B cell (primary cell): ENCODE results near the gene ALDH4A1. TPM values are rescaled to one million over a fixed set of nuclear protein-coding genes. Genes with fewer than 3 reads are reported as not detected.

Experiments
- ATAC-seq: fragments of 200-7000 bp; cut with Tn5 transposase; one replicate; pipeline ENCODE4 v1.10.0; 2021; ENCODE audit warnings: low read depth, mild to moderate bottlenecking, moderate number of reproducible peaks, moderate library complexity
- CTCF ChIA-PET: fragments of 350-600 bp; sonication (Branson Sonifier 250); formaldehyde crosslinking; loops from one replicate; lab custom pipeline; 2021; ENCODE audit warnings: antibody characterized with exemption, inconsistent platforms; lab: Charles Lee
- POLR2A ChIA-PET: fragments of 350-600 bp; sonication (Branson Sonifier 250); formaldehyde crosslinking; loops from one replicate; lab custom pipeline; 2021; ENCODE audit warnings: antibody characterized with exemption; lab: Charles Lee
- DNase-seq: peaks from one replicate; pipeline ENCODE4 v3.0.0; 2013
- H2AFZ ChIP-seq: 2 replicates; pipeline ENCODE4 v1.6.1; 2012; ENCODE audit warnings: mild to moderate bottlenecking, low read depth, low read length; ENCODE audit not compliant: insufficient read depth, poor library complexity, severe bottlenecking
- H3K27ac ChIP-seq, 2 donors: 1 replicate in 1 of 2; 2 replicates in 1 of 2; pipeline ENCODE4 v1.5.1; 2012 to 2013; ENCODE audit warnings: low read length in 2 of 2, mild to moderate bottlenecking in 2 of 2, moderate library complexity in 1 of 2
- H3K27me3 ChIP-seq, 4 experiments: fragments of 200-600 bp in 1 of 4; sonication (generic) in 1 of 4; replicated peaks in 1 of 4; 1 replicate in 2 of 4; 2 replicates in 2 of 4; pipeline versions ENCODE4 v1.6.1 to v1.7.0; 2013 to 2016; ENCODE audit warnings: low read length in 3 of 4, mild to moderate bottlenecking in 2 of 4, mixed read lengths in 1 of 4, moderate library complexity in 1 of 4; ENCODE audit not compliant: insufficient read depth in 4 of 4, control insufficient read depth in 3 of 4; ENCODE audit errors: control extremely low read depth in 1 of 4
- H3K36me3 ChIP-seq, 2 experiments: replicated peaks in 1 of 2; 1 replicate in 1 of 2; 2 replicates in 1 of 2; pipeline versions ENCODE4 v1.6.1 to v1.7.1; 2013; ENCODE audit warnings: low read length in 1 of 2; ENCODE audit not compliant: insufficient read depth in 2 of 2, control insufficient read depth in 1 of 2; ENCODE audit errors: control extremely low read depth in 1 of 2, extremely low read depth in 1 of 2
- H3K4me1 ChIP-seq, 2 donors: fragments of 200-600 bp in 1 of 2; sonication (generic) in 1 of 2; 1 replicate in 1 of 2; 2 replicates in 1 of 2; pipeline versions ENCODE4 v1.5.1 to v1.6.1; 2013 to 2017; ENCODE audit warnings: low read length in 2 of 2; ENCODE audit not compliant: control insufficient read depth in 2 of 2, insufficient read depth in 2 of 2
- H3K4me2 ChIP-seq: replicated peaks from 2 replicates; pipeline ENCODE3; 2012; ENCODE audit warnings: mild to moderate bottlenecking, low read depth, low read length; ENCODE audit not compliant: poor library complexity, severe bottlenecking
- H3K4me3 ChIP-seq, 5 experiments: fragments of 200-600 bp in 1 of 5; sonication (generic) in 1 of 5; 1 replicate in 3 of 5; 2 replicates in 2 of 5; pipeline versions ENCODE4 v1.5.1 to v1.7.0; 2011 to 2016; ENCODE audit warnings: low read length in 4 of 5, mild to moderate bottlenecking in 4 of 5, low read depth in 2 of 5, control low read depth in 1 of 5, moderate library complexity in 1 of 5; ENCODE audit not compliant: insufficient read depth in 1 of 5; ENCODE audit errors: control extremely low read depth in 1 of 5, extremely low read depth in 1 of 5
- H3K79me2 ChIP-seq: fragments of 200-600 bp; sonication (generic); one replicate; pipeline ENCODE4 v1.6.0; 2016; ENCODE audit warnings: low read length; ENCODE audit not compliant: control insufficient read depth, insufficient read depth
- H3K9ac ChIP-seq: fragments of 200-600 bp; sonication (generic); 2 replicates; pipeline ENCODE4 v1.6.1; 2017; ENCODE audit warnings: mild to moderate bottlenecking, low read length, moderate library complexity
- H3K9me3 ChIP-seq, 3 donors: one replicate each; pipeline versions ENCODE4 v1.6.1 to v1.7.1; 2013; ENCODE audit warnings: low read length in 2 of 3; ENCODE audit not compliant: control insufficient read depth in 2 of 3, insufficient read depth in 1 of 3; ENCODE audit errors: control extremely low read depth in 1 of 3
- H4K20me1 ChIP-seq: 2 replicates; pipeline ENCODE4 v1.6.0; 2012; ENCODE audit warnings: mild to moderate bottlenecking, low read length; ENCODE audit not compliant: insufficient read depth, control insufficient read depth, poor library complexity, severe bottlenecking
- H3K27ac Mint-ChIP-seq: one replicate; pipeline ENCODE4 v1.8.0; 2021; ENCODE audit warnings: mixed read lengths
- H3K27me3 Mint-ChIP-seq: one replicate; pipeline ENCODE4 v1.8.0; 2021; ENCODE audit warnings: mixed read lengths
- H3K4me1 Mint-ChIP-seq: one replicate; pipeline ENCODE4 v1.8.0; 2021; ENCODE audit warnings: mixed read lengths
- H3K4me3 Mint-ChIP-seq: one replicate; pipeline ENCODE4 v1.8.0; 2021; ENCODE audit warnings: mixed read lengths
- H3K9me3 Mint-ChIP-seq: one replicate; pipeline ENCODE4 v1.8.0; 2022; ENCODE audit warnings: mixed read lengths; ENCODE audit not compliant: insufficient read depth
- EZH2 ChIP-seq: IDR thresholded peaks from 2 replicates; pipeline ENCODE4 v1.6.1; 2012; ENCODE audit warnings: borderline replicate concordance, low read depth, mild to moderate bottlenecking, moderate library complexity, low read length; ENCODE audit not compliant: insufficient read depth, poor library complexity, severe bottlenecking
- WGBS: methylation state at CpG from one replicate; pipeline ENCODE4 v1.1.5; 2013; ENCODE audit warnings: missing lambda C conversion rate; ENCODE audit not compliant: insufficient coverage; 5-methylcytosine and 5-hydroxymethylcytosine counted together
- intact Hi-C: fragments of 100-400 bp; cut with micrococcal nuclease; formaldehyde crosslinking; loops from one replicate; pipeline ENCODE4 v1.10.0; 2022
- polyA plus RNA-seq: library from polyadenylated mRNA; depleted of rRNA; stranded (reverse); fragments of >200 nt; gene quantifications from 2 replicates; pipeline ENCODE4 v1.2.3, GENCODE V29; 2012
- total RNA-seq, 2 donors: library from RNA; stranded (reverse); fragments of 120-200 nt in 1 of 2; gene quantifications; 1 replicate in 1 of 2; 2 replicates in 1 of 2; pipeline versions ENCODE4 v1.2.3 to v1.2.4, GENCODE V29; 2013 to 2022
- TF ChIP-seq, protein P1 (sequence below): fragments of 200-600 bp; IDR thresholded peaks from one replicate; pipeline ENCODE4 v1.8.0; 2022; ENCODE audit warnings: antibody characterized with exemption, mild to moderate bottlenecking

Gene ALDH4A1
- total and polyA plus RNA-seq, 2 donors (not counting 1 experiment from before 2014, with no cell fraction given): 2.7 to 3.4 TPM

GRCh38 chr1:18884727-18885126 is 17.6 kb downstream of the ALDH4A1 start:
- no peak for DNase-seq
- 91% methylated on average over 6 of the region's 6 CpGs for WGBS
- Histone ChIP-seq H4K20me1 (no peaks in the 10 kb centered on the region), H3K79me2 (no peaks in the 10 kb centered on the region), H3K4me1 (no peaks in the 10 kb centered on the region), H3K4me3 (no peak overlapping the region), H3K27ac (no peak overlapping the region), H3K9me3 (no peaks in the 10 kb centered on the region), H3K36me3 (peaks cover 0 to 5% of the 10 kb centered on the region in 2 experiments), H2AFZ (no peak overlapping the region), H3K9ac (no peak overlapping the region), H3K4me2 (no peak overlapping the region), H3K27me3 (no peaks in the 10 kb centered on the region)
- H3K4me3 Mint-ChIP-seq: no peak overlapping the region
- no peak for ATAC-seq
- H3K9me3 Mint-ChIP-seq: no peaks in the 10 kb centered on the region
- ChIA-PET CTCF (interaction anchor here (0.8 to 6.1 kb wide), 27 partner anchors 8 to 357 kb away, joined by 3 to 91 read pairs (median 6); partner anchors contain the start of genes ALDH4A1 and IFFO2), POLR2A (no interaction called here)
- intact Hi-C loops: loop anchor here (1.0 kb wide), 3 partner anchors 23 to 212 kb away; no protein-coding TSS in a partner anchor
- H3K27ac Mint-ChIP-seq: no peak overlapping the region
- H3K27me3 Mint-ChIP-seq: no peaks in the 10 kb centered on the region
- TF ChIP-seq, protein P1, sequence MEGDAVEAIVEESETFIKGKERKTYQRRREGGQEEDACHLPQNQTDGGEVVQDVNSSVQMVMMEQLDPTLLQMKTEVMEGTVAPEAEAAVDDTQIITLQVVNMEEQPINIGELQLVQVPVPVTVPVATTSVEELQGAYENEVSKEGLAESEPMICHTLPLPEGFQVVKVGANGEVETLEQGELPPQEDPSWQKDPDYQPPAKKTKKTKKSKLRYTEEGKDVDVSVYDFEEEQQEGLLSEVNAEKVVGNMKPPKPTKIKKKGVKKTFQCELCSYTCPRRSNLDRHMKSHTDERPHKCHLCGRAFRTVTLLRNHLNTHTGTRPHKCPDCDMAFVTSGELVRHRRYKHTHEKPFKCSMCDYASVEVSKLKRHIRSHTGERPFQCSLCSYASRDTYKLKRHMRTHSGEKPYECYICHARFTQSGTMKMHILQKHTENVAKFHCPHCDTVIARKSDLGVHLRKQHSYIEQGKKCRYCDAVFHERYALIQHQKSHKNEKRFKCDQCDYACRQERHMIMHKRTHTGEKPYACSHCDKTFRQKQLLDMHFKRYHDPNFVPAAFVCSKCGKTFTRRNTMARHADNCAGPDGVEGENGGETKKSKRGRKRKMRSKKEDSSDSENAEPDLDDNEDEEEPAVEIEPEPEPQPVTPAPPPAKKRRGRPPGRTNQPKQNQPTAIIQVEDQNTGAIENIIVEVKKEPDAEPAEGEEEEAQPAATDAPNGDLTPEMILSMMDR: no peak
- TF ChIP-seq EZH2: no peak
- H3K4me1 Mint-ChIP-seq: no peaks in the 10 kb centered on the region

DNA sequence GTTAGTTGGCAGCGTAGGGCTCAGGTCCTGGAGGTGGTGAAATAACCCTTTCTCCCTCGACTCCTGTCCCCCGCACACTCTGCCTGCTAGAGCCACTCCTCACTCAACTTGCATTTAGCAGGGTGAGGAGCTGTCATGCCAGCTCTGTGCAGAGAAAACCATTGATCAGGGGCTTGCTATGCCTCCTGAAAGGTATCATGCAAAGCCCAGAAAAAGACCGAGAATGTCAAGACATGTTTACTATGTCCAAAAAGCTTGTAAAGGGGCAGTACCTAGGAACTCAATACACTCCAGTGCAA is 18.0 kb downstream of the ALDH4A1 start:
- no peak overlapping the region for H2AFZ ChIP-seq
- H3K9ac ChIP-seq: no peak overlapping the region
- TF ChIP-seq, protein P1: peak; percentile 65
- no peak for TF ChIP-seq EZH2
- no peak for ATAC-seq
- no peak for DNase-seq
- no peak overlapping the region for H3K27ac ChIP-seq
- Mint-ChIP-seq H3K27ac (no peak overlapping the region), H3K4me1 (no peaks in the 10 kb centered on the region), H3K27me3 (no peaks in the 10 kb centered on the region), H3K4me3 (no peak overlapping the region), H3K9me3 (no peaks in the 10 kb centered on the region)
- H3K9me3 ChIP-seq: no peaks in the 10 kb centered on the region
- no peak overlapping the region for H3K4me2 ChIP-seq
- no peaks in the 10 kb centered on the region for H3K4me1 ChIP-seq
- H3K36me3 ChIP-seq: peaks cover 0 to 5% of the 10 kb centered on the region in 2 experiments
- H4K20me1 ChIP-seq: no peaks in the 10 kb centered on the region
- CTCF ChIA-PET: interaction anchor here (0.7 to 6.1 kb wide), 29 partner anchors 8 to 524 kb away, joined by 3 to 91 read pairs (median 5); partner anchors contain the start of genes ALDH4A1 and IFFO2
- intact Hi-C loops: loop anchor here (1.0 kb wide), 3 partner anchors 23 to 212 kb away; no protein-coding TSS in a partner anchor
- no peaks in the 10 kb centered on the region for H3K79me2 ChIP-seq
- 76% methylated on average over 4 of the region's 4 CpGs for WGBS
- no peaks in the 10 kb centered on the region for H3K27me3 ChIP-seq
- POLR2A ChIA-PET: no interaction called here
- H3K4me3 ChIP-seq: no peak overlapping the region
